Neutrophil (primary cell): Measurements from ENCODE around the gene ALDH5A1.
"Not testable (repeated sequence)": the region's sequence is repeated elsewhere in the genome, so short reads cannot be mapped to it uniquely, and the experiment has no call there.

Experiments
- H3K27ac ChIP-seq: fragments of 200-600 bp; sonication (generic); 2 replicates; pipeline ENCODE4 v1.5.1; 2016; ENCODE audit warnings: mild to moderate bottlenecking, moderate library complexity
- H3K27me3 ChIP-seq: fragments of 200-600 bp; sonication (generic); 2 replicates; pipeline ENCODE4 v1.6.0; 2016; ENCODE audit warnings: mild to moderate bottlenecking
- H3K36me3 ChIP-seq: fragments of 200-600 bp; sonication (generic); 2 replicates; pipeline ENCODE4 v1.5.1; 2017
- H3K4me1 ChIP-seq, 2 experiments: fragments of 200-600 bp in 1 of 2; sonication (generic) in 1 of 2; 1 replicate in 1 of 2; 2 replicates in 1 of 2; pipeline versions ENCODE4 v1.5.1 to v1.6.1; 2013 to 2016; ENCODE audit warnings: low read depth in 1 of 2, low read length in 1 of 2, mild to moderate bottlenecking in 1 of 2, moderate library complexity in 1 of 2; ENCODE audit not compliant: control insufficient read depth in 1 of 2, insufficient read depth in 1 of 2
- H3K4me3 ChIP-seq, 2 experiments: fragments of 200-600 bp in 1 of 2; sonication (generic) in 1 of 2; 1 replicate in 1 of 2; 2 replicates in 1 of 2; pipeline ENCODE4 v1.5.1; 2013 to 2016; ENCODE audit warnings: low read depth in 1 of 2, low read length in 1 of 2, mild to moderate bottlenecking in 1 of 2, moderate library complexity in 1 of 2
- H3K9me3 ChIP-seq: fragments of 200-600 bp; sonication (generic); 2 replicates; pipeline ENCODE4 v1.5.1; 2016
- TF ChIP-seq, protein P1 (sequence below): fragments of 200-600 bp; sonication (generic); IDR thresholded peaks from 2 replicates; pipeline ENCODE4 v1.5.1; 2016; ENCODE audit warnings: antibody characterized with exemption

The ALDH5A1 gene

DNA sequence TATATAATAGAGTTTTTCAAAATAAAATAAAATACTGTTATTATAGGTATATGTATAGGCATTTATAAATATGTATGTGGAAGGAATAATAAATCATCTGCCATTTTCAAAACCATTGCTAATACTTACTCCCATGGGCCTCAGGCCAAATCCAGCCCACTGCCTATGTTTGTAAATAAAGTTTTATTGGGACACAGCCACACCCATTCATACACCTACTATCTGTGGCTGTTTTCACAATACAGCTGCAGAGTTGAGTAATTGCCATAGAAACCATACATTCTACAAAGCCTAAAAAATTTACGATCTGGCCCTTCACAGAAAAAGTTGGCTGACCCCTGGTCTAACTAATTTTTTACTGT, 9.5 kb downstream of the ALDH5A1 start:
- no peaks in the 10 kb centered on the region for H3K27me3 ChIP-seq
- H3K27ac ChIP-seq: no peak overlapping the region
- H3K4me3 ChIP-seq: no peak overlapping the region
- TF ChIP-seq, protein P1, sequence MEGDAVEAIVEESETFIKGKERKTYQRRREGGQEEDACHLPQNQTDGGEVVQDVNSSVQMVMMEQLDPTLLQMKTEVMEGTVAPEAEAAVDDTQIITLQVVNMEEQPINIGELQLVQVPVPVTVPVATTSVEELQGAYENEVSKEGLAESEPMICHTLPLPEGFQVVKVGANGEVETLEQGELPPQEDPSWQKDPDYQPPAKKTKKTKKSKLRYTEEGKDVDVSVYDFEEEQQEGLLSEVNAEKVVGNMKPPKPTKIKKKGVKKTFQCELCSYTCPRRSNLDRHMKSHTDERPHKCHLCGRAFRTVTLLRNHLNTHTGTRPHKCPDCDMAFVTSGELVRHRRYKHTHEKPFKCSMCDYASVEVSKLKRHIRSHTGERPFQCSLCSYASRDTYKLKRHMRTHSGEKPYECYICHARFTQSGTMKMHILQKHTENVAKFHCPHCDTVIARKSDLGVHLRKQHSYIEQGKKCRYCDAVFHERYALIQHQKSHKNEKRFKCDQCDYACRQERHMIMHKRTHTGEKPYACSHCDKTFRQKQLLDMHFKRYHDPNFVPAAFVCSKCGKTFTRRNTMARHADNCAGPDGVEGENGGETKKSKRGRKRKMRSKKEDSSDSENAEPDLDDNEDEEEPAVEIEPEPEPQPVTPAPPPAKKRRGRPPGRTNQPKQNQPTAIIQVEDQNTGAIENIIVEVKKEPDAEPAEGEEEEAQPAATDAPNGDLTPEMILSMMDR: no peak
- no peaks in the 10 kb centered on the region for H3K4me1 ChIP-seq
- no peaks in the 10 kb centered on the region for H3K36me3 ChIP-seq
- no peaks in the 10 kb centered on the region for H3K9me3 ChIP-seq

DNA sequence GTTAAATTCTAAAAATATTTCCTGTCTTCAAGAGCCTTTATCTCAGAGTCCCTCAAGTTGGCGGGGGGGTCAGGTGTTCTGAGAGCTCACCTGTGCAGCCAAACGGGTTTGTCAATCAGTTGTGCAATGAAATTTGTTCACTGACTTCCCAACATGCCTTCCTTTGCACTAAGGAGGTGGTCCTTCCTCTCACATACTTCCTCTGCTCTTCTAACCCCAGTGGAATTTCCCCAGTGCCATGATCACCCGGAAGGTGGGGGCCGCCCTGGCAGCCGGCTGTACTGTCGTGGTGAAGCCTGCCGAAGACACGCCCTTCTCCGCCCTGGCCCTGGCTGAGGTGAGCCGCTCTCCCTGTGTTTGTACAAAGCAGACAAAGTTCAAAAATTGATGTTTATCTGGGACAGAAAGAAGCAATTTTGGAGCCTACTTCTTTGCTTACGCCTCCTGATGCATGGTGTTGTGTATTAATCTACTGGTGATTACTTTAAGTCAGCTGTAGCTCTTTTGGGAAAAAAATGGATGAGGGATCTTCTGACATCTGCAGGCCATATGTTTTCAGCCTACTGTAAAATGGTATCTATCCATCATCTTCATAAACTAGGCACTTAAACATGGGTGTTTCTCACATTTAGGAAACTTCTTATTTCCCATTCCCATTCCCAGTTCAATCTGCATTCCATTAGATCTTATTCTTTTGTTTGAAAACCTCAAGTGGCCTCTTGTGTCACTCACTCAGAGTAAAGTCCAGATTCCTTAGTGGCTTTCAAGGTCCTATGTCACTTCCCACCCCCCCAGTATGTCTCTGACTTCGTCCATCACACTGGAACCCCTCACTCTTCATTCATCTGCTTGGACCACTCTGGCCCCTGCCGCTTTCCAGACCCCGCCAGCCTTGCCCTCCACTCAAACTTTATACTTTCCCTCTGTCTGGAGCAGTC, 10.1 kb downstream of the ALDH5A1 start:
- no peak overlapping the region for H3K27ac ChIP-seq
- no peak overlapping the region for H3K4me3 ChIP-seq
- H3K36me3 ChIP-seq: no peaks in the 10 kb centered on the region
- no peaks in the 10 kb centered on the region for H3K9me3 ChIP-seq
- H3K27me3 ChIP-seq: no peaks in the 10 kb centered on the region
- no peaks in the 10 kb centered on the region for H3K4me1 ChIP-seq
- TF ChIP-seq, protein P1: no peak

DNA sequence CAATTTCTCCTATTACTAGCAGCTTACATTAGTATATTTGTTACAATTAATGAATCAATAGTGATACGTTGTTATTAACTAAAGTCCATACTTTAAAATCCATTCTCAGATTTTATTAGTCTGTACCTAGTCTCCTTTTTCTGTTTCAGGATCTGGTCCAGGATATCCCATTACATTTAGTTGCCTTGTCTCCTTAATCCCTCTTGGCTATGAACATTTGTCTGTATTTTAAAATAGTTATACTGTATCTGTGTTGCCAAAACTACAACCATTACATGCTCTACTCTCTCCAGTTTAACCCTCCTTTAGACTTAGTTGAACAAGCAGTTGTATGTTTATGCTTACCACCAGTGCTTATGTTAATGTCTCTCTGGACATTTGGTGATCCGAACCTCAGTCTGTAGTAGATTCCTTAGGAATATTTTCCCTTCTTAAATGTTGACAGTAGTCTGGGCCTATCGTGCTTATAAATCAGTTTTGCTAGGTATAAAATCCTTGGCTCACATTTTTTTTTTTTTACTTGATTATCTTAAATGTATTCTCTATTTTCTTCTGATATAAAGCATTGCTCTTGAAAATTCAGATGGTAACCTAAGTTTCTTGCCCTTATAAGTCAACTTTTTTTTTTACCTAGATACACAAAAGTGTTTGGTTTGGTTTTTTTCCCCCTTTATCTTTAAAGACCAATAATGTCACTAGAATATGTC, 12.2 kb downstream of the ALDH5A1 start:
- Histone ChIP-seq H3K4me3 (no peak overlapping the region), H3K27me3 (no peaks in the 10 kb centered on the region), H3K9me3 (no peaks in the 10 kb centered on the region), H3K27ac (no peak overlapping the region), H3K4me1 (no peaks in the 10 kb centered on the region), H3K36me3 (no peaks in the 10 kb centered on the region)
- TF ChIP-seq, protein P1: no peak

DNA sequence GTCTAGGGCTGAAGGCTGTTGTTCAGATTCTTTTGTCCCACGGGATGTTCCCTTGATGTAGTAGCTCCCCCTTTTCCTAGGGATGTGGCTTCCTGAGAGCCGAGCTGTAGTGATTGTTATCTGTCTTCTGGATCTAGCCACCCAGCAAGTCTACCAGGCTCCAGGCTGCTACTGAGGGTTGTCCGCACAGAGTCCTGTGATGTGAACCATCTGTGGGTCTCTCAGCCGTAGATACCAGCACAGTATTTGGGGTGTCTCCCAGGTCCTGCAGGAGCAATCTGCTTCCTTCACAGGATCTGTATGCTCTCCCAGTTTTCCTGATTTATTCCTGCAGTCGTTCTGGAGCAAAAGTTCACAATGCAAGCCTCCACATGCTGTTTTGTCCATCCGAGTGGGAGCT, 17.2 kb downstream of the ALDH5A1 start:
- not testable (repeated sequence) for H3K9me3 ChIP-seq, H3K4me1 ChIP-seq

DNA sequence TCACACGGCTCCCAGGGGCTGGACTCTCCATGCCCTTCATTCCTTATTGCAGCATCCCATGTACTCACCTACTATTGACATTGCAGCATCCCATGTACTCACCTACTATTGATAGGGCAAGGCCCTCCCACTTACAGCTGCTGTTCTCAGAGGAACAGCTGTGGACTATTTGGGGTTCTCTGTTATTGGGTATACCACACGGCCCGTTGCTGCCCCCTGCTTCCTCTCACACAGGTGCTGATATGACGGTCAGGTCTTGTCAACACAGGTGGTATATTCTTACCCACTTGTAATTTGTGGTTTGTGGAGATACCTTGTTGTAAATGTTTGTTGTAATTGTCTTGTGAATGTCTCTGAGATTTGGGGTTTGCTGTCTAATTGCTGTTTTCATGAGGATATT, 18.8 kb downstream of the ALDH5A1 start:
- no peak overlapping the region for H3K4me3 ChIP-seq
- TF ChIP-seq, protein P1: no peak
- no peaks in the 10 kb centered on the region for H3K9me3 ChIP-seq
- H3K4me1 ChIP-seq: no peaks in the 10 kb centered on the region
- no peak overlapping the region for H3K27ac ChIP-seq
- H3K27me3 ChIP-seq: no peaks in the 10 kb centered on the region
- H3K36me3 ChIP-seq: no peaks in the 10 kb centered on the region

More for the DNA sequence above, 17.2 kb downstream of the ALDH5A1 start:
- H3K36me3 ChIP-seq, H3K27ac ChIP-seq, H3K27me3 ChIP-seq, H3K4me3 ChIP-seq: not testable (repeated sequence)
